Heart left ventricle (tissue), 16 donors: Measurements from ENCODE around the gene ACP4. TPM values are rescaled to one million over a fixed set of nuclear protein-coding genes. Genes with fewer than 3 reads are reported as not detected.
"Not testable (repeated sequence)": the region's sequence is repeated elsewhere in the genome, so short reads cannot be mapped to it uniquely, and the experiment has no call there.

Experiments used
- ATAC-seq, 4 donors: fragments of 200-7000 bp; cut with Tn5 transposase; one replicate each; pipeline ENCODE4 v1.9.1; 2020 to 2022; ENCODE audit warnings: moderate library complexity in 4 of 4, mild to moderate bottlenecking in 3 of 4, moderate number of reproducible peaks in 1 of 4
- DNase-seq, 5 donors: peaks; one replicate each; pipeline ENCODE4 v3.0.0-alpha.2; 2020
- H3K27ac ChIP-seq, 12 donors: fragments of 200-600 bp; sonication (generic) in 4 of 12; one replicate each; pipeline versions ENCODE4 v1.5.0 to v1.8.0; 2016 to 2022; ENCODE audit warnings: mild to moderate bottlenecking in 2 of 12
- H3K27me3 ChIP-seq, 9 donors: fragments of 200-600 bp; sonication (generic) in 2 of 9; one replicate each; pipeline versions ENCODE4 v1.5.1 to v1.8.0; 2016 to 2022; ENCODE audit warnings: mild to moderate bottlenecking in 3 of 9
- H3K36me3 ChIP-seq, 9 donors: fragments of 200-600 bp; sonication (generic) in 2 of 9; one replicate each; pipeline versions ENCODE4 v1.5.0 to v1.8.0; 2018 to 2022; ENCODE audit warnings: mild to moderate bottlenecking in 2 of 9
- H3K4me1 ChIP-seq, 12 donors: fragments of 200-600 bp; sonication (generic) in 4 of 12; one replicate each; pipeline versions ENCODE4 v1.5.0 to v1.8.0; 2016 to 2022; ENCODE audit warnings: mild to moderate bottlenecking in 3 of 12
- H3K4me3 ChIP-seq, 12 donors: fragments of 200-600 bp; sonication (generic) in 4 of 12; one replicate each; pipeline versions ENCODE4 v1.5.0 to v1.8.0; 2017 to 2022; ENCODE audit warnings: mild to moderate bottlenecking in 9 of 12, moderate library complexity in 4 of 12
- H3K9me3 ChIP-seq, 12 donors: fragments of 200-600 bp; sonication (generic) in 4 of 12; one replicate each; pipeline versions ENCODE4 v1.5.0 to v1.8.0; 2016 to 2022; ENCODE audit warnings: mild to moderate bottlenecking in 1 of 12
- CTCF ChIP-seq, 12 donors: fragments of 200-600 bp; sonication (generic) in 4 of 12; IDR thresholded peaks; one replicate each; pipeline versions ENCODE4 v1.5.0 to v1.8.0; 2018 to 2022; ENCODE audit warnings: antibody characterized with exemption in 12 of 12, mild to moderate bottlenecking in 5 of 12
- POLR2A ChIP-seq, 2 donors: fragments of 450-650 bp; IDR thresholded peaks; one replicate each; pipeline ENCODE4 v1.6.1; 2017; ENCODE audit warnings: antibody characterized with exemption in 2 of 2, mild to moderate bottlenecking in 2 of 2, moderate library complexity in 2 of 2
- WGBS, 4 donors: extraction: QIAGEN DNeasy Blood & Tissue Kit in 2 of 4; methylation state at CpG; one replicate each; pipeline versions ENCODE4 v1.1.5 to v1.1.7; 2013 to 2018; 5-methylcytosine and 5-hydroxymethylcytosine counted together
- intact Hi-C, 10 donors: fragments of 100-400 bp; cut with DNase I; formaldehyde crosslinking; loops; one replicate each; pipeline versions ENCODE4 v1.11.1 to v1.14.2; 2022
- long read RNA-seq, 3 donors: library from polyadenylated mRNA; unstranded; transcript quantifications; one replicate each; pipeline ENCODE4 v2.0.0, GENCODE V29; 2020 to 2021
- polyA plus RNA-seq, 2 donors: library from polyadenylated mRNA; stranded (reverse); fragments of 200-250 nt; gene quantifications; one replicate each; pipeline ENCODE4 v1.2.3, GENCODE V29; 2013
- total RNA-seq, 9 donors: library from RNA; depleted of rRNA in 2 of 9; stranded (reverse); fragments of >200 nt in 2 of 9; fragmentation: NEBNext Ultra II Directional in 3 of 9; extraction: Animal tissue kit (Norgen Biotek cat#: 25700) in 3 of 9; gene quantifications; one replicate each; pipeline versions ENCODE4 v1.1.0 to v1.2.4, GENCODE V29; 2016 to 2023
- donor health status: ischemic (EF 13 %, LVEDD 7.1; RV severe dilation, severe dysfunction).
- donor health status: healthy with polysubstance abuse.
- donor health status: DM: no; HTN: yes; CAD: no.
- donor health status: DM: no; HTN: no; CAD: no.
- donor health status: ischemic (EF 25% LVEDD 6.9; RV normal size, moderate dysfunction).
- donor health status: ischemic (EF 25% LVEDD 5.7; RV mildly dilated, moderate dysfunction).
- donor health status: healthy.
- donor health status: DM: yes; HTN: yes; CAD: no.
- donor health status: ischemic (EF 35%, LVEDD 5.7; RV mildly dilated, moderate dysfunction).
- donor health status: nonischemic (EF 11% LVEDD 7.7; RV severe dilation, severe dysfunction).
- donor health status: DM: yes; HTN: yes; CAD: no.
- donor health status: PGD.
- donor health status: ischemic (EF 29% LVEDD 5.4; RV normal size, mild dysfunction).
- donor health status: nonischemic (EF 23%, LVEDD 6.1; RV moderate dilation, normal function).

Gene ACP4, protein sequence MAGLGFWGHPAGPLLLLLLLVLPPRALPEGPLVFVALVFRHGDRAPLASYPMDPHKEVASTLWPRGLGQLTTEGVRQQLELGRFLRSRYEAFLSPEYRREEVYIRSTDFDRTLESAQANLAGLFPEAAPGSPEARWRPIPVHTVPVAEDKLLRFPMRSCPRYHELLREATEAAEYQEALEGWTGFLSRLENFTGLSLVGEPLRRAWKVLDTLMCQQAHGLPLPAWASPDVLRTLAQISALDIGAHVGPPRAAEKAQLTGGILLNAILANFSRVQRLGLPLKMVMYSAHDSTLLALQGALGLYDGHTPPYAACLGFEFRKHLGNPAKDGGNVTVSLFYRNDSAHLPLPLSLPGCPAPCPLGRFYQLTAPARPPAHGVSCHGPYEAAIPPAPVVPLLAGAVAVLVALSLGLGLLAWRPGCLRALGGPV
- not detected for total RNA-seq
- not detected for polyA plus RNA-seq
- long read RNA-seq, donor 1 = 0 reads
- long read RNA-seq, donor 2 = 0 reads
- long read RNA-seq, donor 3 = 0 reads

DNA sequence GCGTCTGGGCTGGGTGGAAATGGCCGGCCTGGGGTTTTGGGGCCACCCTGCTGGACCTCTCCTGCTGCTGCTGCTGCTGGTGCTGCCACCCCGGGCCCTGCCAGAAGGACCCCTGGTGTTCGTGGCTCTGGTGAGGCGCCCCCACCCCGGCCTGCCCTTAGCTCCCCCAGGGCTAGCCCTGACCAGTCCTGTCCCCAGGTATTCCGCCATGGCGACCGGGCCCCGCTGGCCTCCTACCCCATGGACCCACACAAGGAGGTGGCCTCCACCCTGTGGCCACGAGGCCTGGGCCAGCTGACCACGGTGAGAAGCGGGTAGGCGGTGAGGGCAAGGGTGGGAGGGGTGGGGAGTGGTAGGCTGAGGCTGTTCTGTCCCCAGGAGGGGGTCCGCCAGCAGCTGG lies at the start of gene ACP4:
Gene ACP4, plus strand, starts transcription at position 20 of the 400 bp plus-strand sequence. Its CDS starts 0 bp downstream, at position 20.
- ATAC-seq (no peak), DNase-seq (no peak)
- H3K36me3 ChIP-seq = peaks cover 0 to 2% (median 0%) of the 10 kb centered on the region in 9 donors
- intact Hi-C loops = no loop called here
- no peak within 1 kb of the TSS for H3K27ac ChIP-seq
- TF ChIP-seq CTCF (IDR thresholded peaks at IDR 0.05) (no peak), POLR2A (IDR thresholded peaks at IDR 0.05) (no peak)
- H3K9me3 ChIP-seq = no peaks in the 10 kb centered on the region
- no peaks in the 10 kb centered on the region for H3K4me1 ChIP-seq
- WGBS, 4 donors = 86 to 96% (median 91%) methylated on average over 11 to 15 of the region's 15 CpGs
- H3K27me3 ChIP-seq = peaks cover 0 to 17% (median 0%) of the 10 kb centered on the region in 9 donors
- H3K4me3 ChIP-seq = no peak within 1 kb of the TSS

DNA sequence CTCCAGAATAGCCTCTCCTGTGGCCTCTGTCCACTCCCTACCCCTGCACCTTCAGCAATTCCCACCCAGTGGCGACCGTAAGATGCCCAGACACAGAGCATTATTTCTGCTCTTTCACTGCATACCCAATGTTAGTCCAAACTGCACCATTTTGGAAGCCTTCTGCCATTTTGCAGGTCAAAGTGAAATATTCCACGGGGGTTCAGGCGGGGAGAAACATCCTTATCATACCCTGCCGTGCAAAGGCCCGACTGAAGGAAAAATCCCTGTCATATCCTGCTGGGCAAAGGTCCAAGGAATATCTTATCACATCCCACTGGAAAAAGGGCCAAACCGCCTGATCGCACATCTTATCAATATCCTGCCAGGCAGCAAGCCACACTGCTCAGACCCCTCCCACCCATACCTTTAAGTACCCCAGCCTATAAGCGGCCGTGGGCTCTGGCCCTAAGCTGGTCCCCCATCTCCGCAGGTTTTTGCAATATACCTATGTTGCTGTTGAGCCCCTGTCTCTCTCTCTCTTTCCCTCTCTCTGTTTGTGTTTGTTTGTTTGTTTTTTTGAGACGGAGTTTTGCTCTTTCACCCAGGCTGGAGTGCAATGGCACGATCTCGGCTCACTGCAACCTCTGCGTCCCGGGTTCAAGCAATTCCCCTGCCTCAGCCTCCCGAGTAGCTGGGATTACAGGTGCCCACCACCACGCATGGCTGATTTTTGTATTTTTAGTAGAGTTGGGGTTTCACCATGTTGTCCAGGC lies 48.9 kb upstream of the ACP4 start:
- H3K4me3 ChIP-seq = no peak overlapping the region
- peaks cover 0 to 62% (median 16%) of the 10 kb centered on the region in 9 donors for H3K27me3 ChIP-seq
- H3K27ac ChIP-seq = no peak overlapping the region
- DNase-seq (no peak), ATAC-seq (no peak)
- H3K9me3 ChIP-seq = no peaks in the 10 kb centered on the region
- no peaks in the 10 kb centered on the region for H3K4me1 ChIP-seq
- H3K36me3 ChIP-seq = no peaks in the 10 kb centered on the region
- TF ChIP-seq CTCF (IDR thresholded peaks at IDR 0.05) (no peak), POLR2A (IDR thresholded peaks at IDR 0.05) (no peak)
- 44 to 48% (median 45%) methylated on average over 18 of the region's 18 CpGs for WGBS, 4 donors
- intact Hi-C loops = no loop called here

DNA sequence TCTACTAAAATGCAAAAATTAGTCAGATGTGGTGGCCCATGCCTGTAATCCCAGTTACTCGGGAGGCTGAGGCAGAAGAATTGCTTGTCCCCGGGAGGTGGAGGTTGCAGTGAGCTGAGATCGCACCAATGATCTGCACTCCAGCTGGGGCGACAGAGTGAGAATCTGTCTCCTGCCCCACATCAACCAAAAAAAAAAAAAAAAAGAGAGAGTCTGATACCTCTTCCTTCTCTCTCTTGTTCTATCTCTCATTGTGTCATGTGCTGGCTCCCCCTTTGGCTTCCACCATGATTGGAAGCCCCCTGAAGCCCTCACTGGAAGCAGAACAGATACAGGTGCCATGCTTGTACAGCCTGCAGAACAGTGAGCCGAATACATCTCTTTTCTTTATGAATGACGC lies 46.7 kb upstream of the ACP4 start:
- DNase-seq = no peak
- Histone ChIP-seq H3K36me3 (no peaks in the 10 kb centered on the region), H3K4me1 (no peaks in the 10 kb centered on the region), H3K4me3 (no peak overlapping the region), H3K9me3 (no peaks in the 10 kb centered on the region), H3K27ac (no peak overlapping the region), H3K27me3 (peaks cover 0 to 41% (median 16%) of the 10 kb centered on the region in 9 donors)
- intact Hi-C loops = no loop called here
- no peak for TF ChIP-seq CTCF (IDR thresholded peaks at IDR 0.05)
- no peak for TF ChIP-seq POLR2A (IDR thresholded peaks at IDR 0.05)
- WGBS, 4 donors = 80 to 89% (median 85%) methylated on average over 6 of the region's 6 CpGs
- ATAC-seq = no peak

GRCh38 chr19:50745221-50745620 lies 45.0 kb upstream of the ACP4 start:
- TF ChIP-seq CTCF (IDR thresholded peaks at IDR 0.05) (no peak), POLR2A (IDR thresholded peaks at IDR 0.05) (no peak)
- peaks cover 0 to 30% (median 6%) of the 10 kb centered on the region in 9 donors for H3K27me3 ChIP-seq
- 80 to 84% (median 82%) methylated on average over 10 of the region's 10 CpGs for WGBS, 4 donors

DNA sequence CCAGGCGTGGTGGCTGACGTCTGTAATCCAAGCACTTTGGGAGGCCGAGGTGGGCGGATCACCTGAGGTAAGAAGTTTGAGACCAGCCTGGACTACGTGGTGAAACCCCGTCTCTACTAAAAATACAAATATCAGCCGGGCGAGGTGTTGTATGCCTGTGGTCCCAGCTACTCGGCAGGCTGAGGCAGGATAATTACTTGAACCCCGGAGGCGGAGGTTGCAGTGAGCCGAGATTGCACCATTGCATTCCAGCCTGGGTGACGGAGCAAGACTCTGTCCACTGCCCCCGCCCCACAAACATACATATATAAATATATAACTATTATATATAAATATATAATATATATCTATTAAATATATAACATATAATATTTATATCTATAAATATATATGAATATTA lies 43.1 kb upstream of the ACP4 start:
- H3K4me3 ChIP-seq, ATAC-seq, intact Hi-C loops, DNase-seq, H3K9me3 ChIP-seq, H3K27ac ChIP-seq, H3K4me1 ChIP-seq, H3K36me3 ChIP-seq: not testable (repeated sequence)
- peaks cover 0 to 17% (median 2%) of the 10 kb centered on the region in 9 donors for H3K27me3 ChIP-seq
- WGBS, 4 donors = 87 to 91% (median 89%) methylated on average over 14 of the region's 14 CpGs

More at GRCh38 chr19:50745221-50745620, 45.0 kb upstream of the ACP4 start:
- intact Hi-C loops = no loop called here
- Histone ChIP-seq H3K36me3 (no peaks in the 10 kb centered on the region), H3K27ac (no peak overlapping the region), H3K9me3 (no peaks in the 10 kb centered on the region), H3K4me1 (no peaks in the 10 kb centered on the region), H3K4me3 (no peak overlapping the region)
- no peak for ATAC-seq
- DNase-seq = no peak
